ENCODE measurements around the gene OXLD1. TPM values are rescaled to one million over a fixed set of nuclear protein-coding genes. Genes with fewer than 3 reads are reported as not detected.

OXLD1 gene
- total and polyA plus RNA-seq, 2 donors (not counting 1 experiment from before 2014, with no cell fraction given), result 39.5 to 102 TPM

GRCh38 chr17:81664051-81664470 lies 2.3 kb downstream of the OXLD1 start:
- no peak for TF ChIP-seq EZH2 (IDR thresholded peaks at IDR 0.05; ENCODE audit: borderline replicate concordance, insufficient read depth, low read depth, low read length, poor library complexity, severe bottlenecking)
- no peak for TF ChIP-seq CTCF (IDR thresholded peaks at IDR 0.05)
- Mint-ChIP-seq H3K4me3 (no peak overlapping the region), H3K4me1 (peaks cover 23% of the 10 kb centered on the region), H3K9me3 (ENCODE audit: insufficient read depth) (no peaks in the 10 kb centered on the region), H3K27me3 (no peaks in the 10 kb centered on the region), H3K27ac (no peak overlapping the region)
- H3K79me2 ChIP-seq (ENCODE audit: control insufficient read depth, insufficient read depth, low read length), result peaks cover 43% of the 10 kb centered on the region
- ChIA-PET CTCF (no interaction called here), POLR2A (no interaction called here)
- H3K27ac ChIP-seq (ENCODE audit: low read length in 2 of 2), result no peak overlapping the region
- no peak overlapping the region for H3K4me3 ChIP-seq (ENCODE audit: control extremely low read depth in 1 of 5, extremely low read depth in 1 of 5, insufficient read depth in 1 of 5, low read depth in 2 of 5, low read length in 4 of 5)
- no peaks in the 10 kb centered on the region for H3K9me3 ChIP-seq (ENCODE audit: control extremely low read depth in 1 of 3, control insufficient read depth in 2 of 3, insufficient read depth in 1 of 3, low read length in 2 of 3)
- H3K4me1 ChIP-seq (ENCODE audit: control insufficient read depth in 2 of 2, insufficient read depth in 2 of 2, low read length in 2 of 2), result peaks cover 19 to 25% of the 10 kb centered on the region in 2 donors
- intact Hi-C loops (cut with micrococcal nuclease), result no loop called here
- H3K4me2 ChIP-seq (replicated peaks; ENCODE audit: low read depth, low read length, poor library complexity, severe bottlenecking), result no peak overlapping the region
- peaks cover 0 to 7% of the 10 kb centered on the region in 2 experiments for H3K36me3 ChIP-seq (replicated peaks in 1 of 2; ENCODE audit: control extremely low read depth in 1 of 2, control insufficient read depth in 1 of 2, extremely low read depth in 1 of 2, insufficient read depth in 2 of 2, low read length in 1 of 2)
- H3K9ac ChIP-seq (ENCODE audit: low read length), result no peak overlapping the region
- ATAC-seq (ENCODE audit: low read depth), result no peak
- no peak for DNase-seq
- no peak overlapping the region for H2AFZ ChIP-seq (ENCODE audit: insufficient read depth, low read depth, low read length, poor library complexity, severe bottlenecking)
- no peaks in the 10 kb centered on the region for H4K20me1 ChIP-seq (ENCODE audit: control insufficient read depth, insufficient read depth, low read length, poor library complexity, severe bottlenecking)
- 87% methylated on average over 6 of the region's 7 CpGs for WGBS (ENCODE audit: insufficient coverage)
- no peaks in the 10 kb centered on the region for H3K27me3 ChIP-seq (replicated peaks in 1 of 4; ENCODE audit: control extremely low read depth in 1 of 4, control insufficient read depth in 3 of 4, insufficient read depth in 4 of 4, low read length in 3 of 4)

- Histone ChIP-seq H3K27ac (ENCODE audit: low read length in 2 of 2) (no peak overlapping the region), H3K4me2 (replicated peaks; ENCODE audit: low read depth, low read length, poor library complexity, severe bottlenecking) (no peak overlapping the region), H2AFZ (ENCODE audit: insufficient read depth, low read depth, low read length, poor library complexity, severe bottlenecking) (no peak overlapping the region), H3K4me1 (ENCODE audit: control insufficient read depth in 2 of 2, insufficient read depth in 2 of 2, low read length in 2 of 2) (peaks cover 9 to 14% of the 10 kb centered on the region in 2 donors), H4K20me1 (ENCODE audit: control insufficient read depth, insufficient read depth, low read length, poor library complexity, severe bottlenecking) (no peaks in the 10 kb centered on the region), H3K9ac (ENCODE audit: low read length) (no peak overlapping the region), H3K79me2 (ENCODE audit: control insufficient read depth, insufficient read depth, low read length) (peaks cover 24% of the 10 kb centered on the region), H3K27me3 (replicated peaks in 1 of 4; ENCODE audit: control extremely low read depth in 1 of 4, control insufficient read depth in 3 of 4, insufficient read depth in 4 of 4, low read length in 3 of 4) (no peaks in the 10 kb centered on the region), H3K4me3 (ENCODE audit: control extremely low read depth in 1 of 5, extremely low read depth in 1 of 5, insufficient read depth in 1 of 5, low read depth in 2 of 5, low read length in 4 of 5) (no peak overlapping the region), H3K36me3 (replicated peaks in 1 of 2; ENCODE audit: control extremely low read depth in 1 of 2, control insufficient read depth in 1 of 2, extremely low read depth in 1 of 2, insufficient read depth in 2 of 2, low read length in 1 of 2) (no peaks in the 10 kb centered on the region), H3K9me3 (ENCODE audit: control extremely low read depth in 1 of 3, control insufficient read depth in 2 of 3, insufficient read depth in 1 of 3, low read length in 2 of 3) (no peaks in the 10 kb centered on the region)
- CTCF ChIA-PET, result no interaction called here
- H3K4me3 Mint-ChIP-seq, result no peak overlapping the region
- intact Hi-C loops (cut with micrococcal nuclease), result no loop called here
- H3K27ac Mint-ChIP-seq, result no peak overlapping the region
- ATAC-seq (ENCODE audit: low read depth) (no peak), DNase-seq (no peak)
- H3K4me1 Mint-ChIP-seq, result peaks cover 11% of the 10 kb centered on the region
- TF ChIP-seq CTCF (IDR thresholded peaks at IDR 0.05), result no peak
- no peak for TF ChIP-seq EZH2 (IDR thresholded peaks at IDR 0.05; ENCODE audit: borderline replicate concordance, insufficient read depth, low read depth, low read length, poor library complexity, severe bottlenecking)
- POLR2A ChIA-PET, result no interaction called here
- no CpG with 5 or more reads among the region's 4 CpGs for WGBS (ENCODE audit: insufficient coverage)
- no peaks in the 10 kb centered on the region for H3K27me3 Mint-ChIP-seq
- no peaks in the 10 kb centered on the region for H3K9me3 Mint-ChIP-seq (ENCODE audit: insufficient read depth)
These were observed 4.4 kb downstream of the OXLD1 start for GRCh38 chr17:81662002-81662401.

Data from B cell (primary cell).